Measurements from ENCODE around the gene TPSD1. TPM values are rescaled to one million over a fixed set of nuclear protein-coding genes. Genes with fewer than 3 reads are reported as not detected.

Gene TPSD1
- total RNA-seq, 1 experiment from 2014 or later = 0.31 TPM

DNA sequence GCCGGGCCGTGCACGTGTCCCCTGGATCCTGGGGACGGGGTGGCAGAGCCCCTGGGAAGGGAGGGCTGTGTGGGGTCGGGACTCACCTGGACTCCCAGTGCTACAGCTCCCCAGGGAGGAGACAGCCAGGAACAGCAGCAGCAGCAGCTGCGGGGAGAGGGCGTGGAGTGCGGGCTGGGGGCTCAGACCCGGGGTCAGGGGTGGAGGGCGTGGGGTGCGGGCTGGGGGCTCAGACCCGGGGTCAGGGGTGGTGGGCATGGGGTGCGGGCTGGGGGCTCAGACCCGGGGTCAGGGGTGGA lies 20.7 kb downstream of the TPSD1 start:
- H3K4me3 Mint-ChIP-seq = no peak overlapping the region

DNA sequence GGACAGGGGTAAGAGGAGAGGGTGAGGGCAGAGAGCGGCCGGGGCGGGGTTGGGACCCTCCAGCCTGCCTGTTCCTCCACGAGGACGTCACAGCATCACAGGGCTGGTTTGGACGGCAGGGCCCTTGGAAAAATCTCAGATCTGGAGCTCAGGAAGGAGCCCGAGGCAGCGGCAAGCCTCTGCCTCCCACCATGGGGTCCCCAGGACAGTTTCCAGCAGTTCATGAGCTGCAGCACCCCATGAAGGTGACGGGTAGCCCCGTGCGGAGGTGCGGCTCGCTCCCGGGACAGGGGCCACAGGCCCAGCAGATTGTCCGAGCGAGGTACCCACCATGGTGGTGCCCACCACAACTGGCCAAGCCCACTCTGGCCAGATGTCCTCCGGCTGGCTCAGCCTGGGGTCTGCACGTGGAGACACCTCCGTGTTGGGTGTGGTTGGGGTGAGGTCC lies 21.3 kb downstream of the TPSD1 start:
- Mint-ChIP-seq H3K4me3 (no peak overlapping the region), H3K27me3 (ENCODE audit: low read depth) (no peaks in the 10 kb centered on the region), H3K9me3 (no peaks in the 10 kb centered on the region), H3K27ac (no peak overlapping the region), H3K36me3 (no peaks in the 10 kb centered on the region), H3K4me1 (peaks cover 2% of the 10 kb centered on the region)
- POLR2A ChIA-PET = no interaction called here
- no peak for ATAC-seq
- no peak for DNase-seq (ENCODE audit: low spot score)
- no peak for TF ChIP-seq JAZF1 (CRISPR knock-in tag; IDR thresholded peaks at IDR 0.05)
- CTCF ChIA-PET = interaction anchor here (1.2 kb wide), 1 partner anchor 9 kb away, joined by 4 read pairs; no protein-coding TSS in a partner anchor

More for the DNA sequence above, 20.7 kb downstream of the TPSD1 start:
- CTCF ChIA-PET = no interaction called here
- H3K27ac Mint-ChIP-seq = no peak overlapping the region
- H3K9me3 Mint-ChIP-seq = no peaks in the 10 kb centered on the region
- TF ChIP-seq ELF4 (CRISPR knock-in tag; IDR thresholded peaks at IDR 0.05; ENCODE audit: low read depth) = no peak
- TF ChIP-seq, protein P1, sequence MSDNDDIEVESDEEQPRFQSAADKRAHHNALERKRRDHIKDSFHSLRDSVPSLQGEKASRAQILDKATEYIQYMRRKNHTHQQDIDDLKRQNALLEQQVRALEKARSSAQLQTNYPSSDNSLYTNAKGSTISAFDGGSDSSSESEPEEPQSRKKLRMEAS (CRISPR knock-in tag; IDR thresholded peaks at IDR 0.05) = no peak
- TF ChIP-seq, protein P2, sequence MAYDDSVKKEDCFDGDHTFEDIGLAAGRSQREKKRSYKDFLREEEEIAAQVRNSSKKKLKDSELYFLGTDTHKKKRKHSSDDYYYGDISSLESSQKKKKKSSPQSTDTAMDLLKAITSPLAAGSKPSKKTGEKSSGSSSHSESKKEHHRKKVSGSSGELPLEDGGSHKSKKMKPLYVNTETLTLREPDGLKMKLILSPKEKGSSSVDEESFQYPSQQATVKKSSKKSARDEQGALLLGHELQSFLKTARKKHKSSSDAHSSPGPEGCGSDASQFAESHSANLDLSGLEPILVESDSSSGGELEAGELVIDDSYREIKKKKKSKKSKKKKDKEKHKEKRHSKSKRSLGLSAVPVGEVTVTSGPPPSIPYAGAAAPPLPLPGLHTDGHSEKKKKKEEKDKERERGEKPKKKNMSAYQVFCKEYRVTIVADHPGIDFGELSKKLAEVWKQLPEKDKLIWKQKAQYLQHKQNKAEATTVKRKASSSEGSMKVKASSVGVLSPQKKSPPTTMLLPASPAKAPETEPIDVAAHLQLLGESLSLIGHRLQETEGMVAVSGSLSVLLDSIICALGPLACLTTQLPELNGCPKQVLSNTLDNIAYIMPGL (CRISPR knock-in tag; IDR thresholded peaks at IDR 0.05) = no peak
- no peak for TF ChIP-seq KAT7 (CRISPR knock-in tag; IDR thresholded peaks at IDR 0.05; ENCODE audit: borderline replicate concordance)
- no peak for TF ChIP-seq CREB1 (CRISPR knock-in tag; IDR thresholded peaks at IDR 0.05)
- no peak for TF ChIP-seq ZNF232 (CRISPR knock-in tag; IDR thresholded peaks at IDR 0.05)
- no peak for TF ChIP-seq IRF2 (CRISPR knock-in tag; IDR thresholded peaks at IDR 0.05; ENCODE audit: borderline replicate concordance, low read depth)
- TF ChIP-seq, protein P3, sequence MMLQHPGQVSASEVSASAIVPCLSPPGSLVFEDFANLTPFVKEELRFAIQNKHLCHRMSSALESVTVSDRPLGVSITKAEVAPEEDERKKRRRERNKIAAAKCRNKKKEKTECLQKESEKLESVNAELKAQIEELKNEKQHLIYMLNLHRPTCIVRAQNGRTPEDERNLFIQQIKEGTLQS (CRISPR knock-in tag; conservative IDR thresholded peaks at IDR 0.05) = no peak
- TF ChIP-seq RELA (CRISPR knock-in tag; IDR thresholded peaks at IDR 0.05; ENCODE audit: borderline replicate concordance) = no peak
- POLR2A ChIA-PET = no interaction called here
- ATAC-seq (no peak), DNase-seq (ENCODE audit: low spot score) (no peak)
- no peaks in the 10 kb centered on the region for H3K27me3 Mint-ChIP-seq (ENCODE audit: low read depth)
- H3K36me3 Mint-ChIP-seq = no peaks in the 10 kb centered on the region
- H3K4me1 Mint-ChIP-seq = peaks cover 2% of the 10 kb centered on the region

DNA sequence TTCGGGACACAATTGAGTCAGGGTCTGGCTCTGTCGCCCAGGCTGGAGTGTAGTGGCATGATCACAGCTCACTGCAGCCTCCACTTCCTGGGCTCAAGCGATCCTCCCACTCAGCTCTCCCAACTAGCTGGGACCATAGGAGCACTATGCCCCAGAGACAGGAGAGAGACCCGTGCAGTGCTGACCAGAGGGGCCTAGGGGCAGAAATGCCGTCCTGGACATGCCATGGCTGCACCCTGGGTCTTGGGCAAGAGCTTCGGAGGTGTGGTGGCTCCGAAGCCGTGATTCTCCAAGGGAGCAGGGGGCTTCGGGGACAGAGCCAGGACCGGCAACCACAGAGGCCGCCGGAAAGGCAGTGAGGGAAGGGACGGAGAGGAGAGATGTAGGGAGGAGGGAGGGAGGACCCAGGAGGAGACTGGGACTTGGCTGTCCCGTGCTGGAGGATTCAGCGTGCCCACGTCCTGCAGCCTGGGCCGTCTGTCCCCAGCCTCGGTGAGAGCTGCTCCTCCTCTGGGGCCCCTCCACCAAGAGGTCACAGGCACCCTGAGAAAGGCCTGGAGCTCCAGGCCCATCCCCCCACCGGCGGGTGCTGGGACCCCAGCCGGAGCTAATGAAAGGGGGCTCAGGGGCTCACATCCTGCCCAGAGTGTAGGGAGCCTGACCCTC lies 21.9 kb downstream of the TPSD1 start:
- H3K27ac Mint-ChIP-seq = no peak overlapping the region
- no peak overlapping the region for H3K4me3 Mint-ChIP-seq
- H3K4me1 Mint-ChIP-seq = peaks cover 2% of the 10 kb centered on the region
- ChIA-PET POLR2A (no interaction called here), CTCF (interaction anchor here (1.0 to 1.4 kb wide), 4 partner anchors 8 to 48 kb away, joined by 3 to 4 read pairs (median 4); no protein-coding TSS in a partner anchor)
- H3K36me3 Mint-ChIP-seq = no peaks in the 10 kb centered on the region
- no peaks in the 10 kb centered on the region for H3K9me3 Mint-ChIP-seq
- H3K27me3 Mint-ChIP-seq (ENCODE audit: low read depth) = no peaks in the 10 kb centered on the region
- TF ChIP-seq KAT7 (CRISPR knock-in tag; IDR thresholded peaks at IDR 0.05; ENCODE audit: borderline replicate concordance) (no peak), ZNF263 (CRISPR knock-in tag; IDR thresholded peaks at IDR 0.05; ENCODE audit: low read depth) (peak; percentile 39; the same call in 1 of the 2 replicates)
- no peak for DNase-seq (ENCODE audit: low spot score)
- no peak for ATAC-seq

DNA sequence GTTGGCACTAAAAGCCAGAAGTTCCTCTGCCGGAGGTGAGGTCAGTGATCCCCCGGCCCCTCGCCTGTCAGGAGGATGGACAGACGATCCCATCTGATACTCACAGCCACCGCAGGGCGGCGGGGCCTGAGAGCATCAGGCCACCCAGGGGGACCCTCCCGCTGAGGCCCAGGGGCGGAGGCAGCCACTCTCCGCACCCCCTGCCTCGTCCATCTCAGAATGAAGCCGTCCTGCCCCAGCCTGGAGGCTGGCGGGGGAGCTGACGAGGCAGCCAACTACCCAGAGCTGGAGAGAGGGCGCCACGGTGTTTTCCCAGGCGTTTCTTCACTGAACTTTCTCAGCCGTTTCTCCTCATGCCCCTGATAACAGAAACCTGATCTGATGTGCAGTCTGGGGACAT lies 22.6 kb downstream of the TPSD1 start:
- H3K9me3 Mint-ChIP-seq = no peaks in the 10 kb centered on the region
- DNase-seq (ENCODE audit: low spot score) = no peak
- TF ChIP-seq ZNF423 (CRISPR knock-in tag; IDR thresholded peaks at IDR 0.05) (peak; percentile 83), ZNF317 (CRISPR knock-in tag; IDR thresholded peaks at IDR 0.05; ENCODE audit: borderline replicate concordance, low read depth) (peak; percentile 88), HMGA2 (CRISPR knock-in tag; IDR thresholded peaks at IDR 0.05) (no peak), MXD4 (CRISPR knock-in tag; IDR thresholded peaks at IDR 0.05; ENCODE audit: borderline replicate concordance) (no peak)
- H3K36me3 Mint-ChIP-seq = no peaks in the 10 kb centered on the region
- ChIA-PET CTCF (interaction anchor here (1.0 to 2.6 kb wide), 5 partner anchors 8 to 48 kb away, joined by 3 to 6 read pairs (median 4); no protein-coding TSS in a partner anchor), POLR2A (no interaction called here)
- no peak overlapping the region for H3K27ac Mint-ChIP-seq
- no peaks in the 10 kb centered on the region for H3K27me3 Mint-ChIP-seq (ENCODE audit: low read depth)
- ATAC-seq = peak; percentile 22; the same call in 1 of the 2 replicates
- H3K4me3 Mint-ChIP-seq = no peak overlapping the region
- H3K4me1 Mint-ChIP-seq = peaks cover 7% of the 10 kb centered on the region

Measured in WTC11 (cell line).